Posterior vena cava (tissue), 2 donors: Measurements from ENCODE around the gene EDDM13. TPM values are rescaled to one million over a fixed set of nuclear protein-coding genes. Genes with fewer than 3 reads are reported as not detected.

Experiments
- total RNA-seq, 2 donors: library from RNA; stranded (reverse); fragmentation: NEBNext Ultra II Directional; extraction: Animal tissue kit (Norgen Biotek cat#: 25700); gene quantifications; one replicate each; pipeline ENCODE4 v1.2.1, GENCODE V29; 2021
- donor health status: DM: yes; HTN: yes; CAD: no.
- donor health status: DM: yes; HTN: yes; CAD: no.

Gene EDDM13
- total RNA-seq, 2 donors from 2014 or later = not detected

Other genes starting within 250 kb of the EDDM13 start
- 10 to 100 TPM; 19.0 to 24.7 TPM for gene ZNF787, start 151.5 kb upstream of the EDDM13 start, total RNA-seq
- gene ZNF444, start 131.5 kb upstream of the EDDM13 start, total RNA-seq = 10 to 100 TPM; 17.8 to 23.8 TPM
- not detected for gene GALP, start 96.7 kb upstream of the EDDM13 start, total RNA-seq
- gene ZSCAN5B, start 75.0 kb upstream of the EDDM13 start, total RNA-seq = not detected
- gene ZSCAN5C, start 70.5 kb upstream of the EDDM13 start, total RNA-seq = not detected
- gene ZSCAN5A, start 42.1 kb downstream of the EDDM13 start, total RNA-seq = 1 to 10 TPM; 8.5 to 10.0 TPM
- 1 to 10 TPM; 3.0 to 3.7 TPM for gene ZNF582, start 120.8 kb downstream of the EDDM13 start, total RNA-seq
- gene ZNF583, start 131.6 kb downstream of the EDDM13 start, total RNA-seq = 10 to 100 TPM in 1 of 2 donors, 1 to 10 TPM in 1; 9.6 to 10.8 TPM
- 1 to 10 TPM; 3.8 to 4.0 TPM for gene ZNF667, start 204.6 kb downstream of the EDDM13 start, total RNA-seq
- 1 to 10 TPM; 7.7 to 9.4 TPM for gene ZNF471, start 235.1 kb downstream of the EDDM13 start, total RNA-seq